Adipose tissue (tissue), 3 donors: ENCODE measurements around the gene ALPK1. TPM values are rescaled to one million over a fixed set of nuclear protein-coding genes. Genes with fewer than 3 reads are reported as not detected.

Experiments used
- H3K27ac ChIP-seq: one replicate; pipeline ENCODE4 v1.5.1; 2013; ENCODE audit warnings: low read depth, low read length
- WGBS, 3 donors: extraction: QIAGEN DNeasy Blood & Tissue Kit; methylation state at CpG; one replicate each; pipeline ENCODE4 v1.1.7; 2013; 5-methylcytosine and 5-hydroxymethylcytosine counted together
- polyA plus RNA-seq, 3 donors: library from polyadenylated mRNA; stranded (reverse); fragments of 200-250 nt; gene quantifications; one replicate each; pipeline ENCODE4 v1.2.3, GENCODE V29; 2013
- donor health status: healthy with polysubstance abuse.
- donor health status: Bipolar disorder and iron deficiency.
- donor health status: healthy.

ALPK1 gene
- polyA plus RNA-seq, result 10 to 100 TPM in 1 of 3 donors, 1 to 10 TPM in 2; 3.0 to 10.9 (median 9.3) TPM

GRCh38 chr4:112296949-112297880, at the start of gene ALPK1:
Gene ALPK1 (plus strand): TSS chr4:112297369.
- peak within 1 kb of the TSS; percentile 29 for H3K27ac ChIP-seq
- WGBS, 3 donors, result 0 to 1% (median 1%) methylated on average over 4 of the region's 4 CpGs

- WGBS, 3 donors, result 91 to 95% (median 93%) methylated on average over 3 of the region's 3 CpGs
Observed at GRCh38 chr4:112251019-112251643, 46.0 kb upstream of the ALPK1 start.

DNA sequence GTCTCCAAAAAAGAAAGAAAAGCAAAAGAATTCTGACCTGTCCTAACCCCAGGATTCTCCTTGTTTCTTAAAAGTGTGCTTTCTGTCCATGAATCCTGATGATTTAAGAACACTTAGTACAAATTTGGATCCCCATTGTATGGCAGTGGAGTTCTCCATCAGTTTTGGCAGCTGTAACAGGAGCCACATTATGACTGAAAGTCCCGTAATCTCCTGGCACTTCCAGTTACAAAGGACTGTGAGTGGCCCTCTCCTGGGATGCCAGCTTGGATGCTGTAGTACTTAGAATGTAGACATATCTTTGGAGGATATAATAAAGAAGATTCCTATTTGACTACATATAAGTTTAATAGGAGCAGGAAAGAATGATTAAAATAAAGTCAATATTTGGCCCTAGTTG, 44.9 kb upstream of the ALPK1 start:
- 83 to 100% (median 87%) methylated on average over 1 of the region's 1 CpG for WGBS, 3 donors
- no peak overlapping the region for H3K27ac ChIP-seq

More at GRCh38 chr4:112251019-112251643, 46.0 kb upstream of the ALPK1 start:
- H3K27ac ChIP-seq, result no peak overlapping the region

- 39 to 56% (median 41%) methylated on average over 2 of the region's 2 CpGs for WGBS, 3 donors
- no peak overlapping the region for H3K27ac ChIP-seq
Observed at GRCh38 chr4:112253382-112254000, 43.7 kb upstream of the ALPK1 start.

- 53 to 98% (median 94%) methylated on average over 2 of the region's 2 CpGs for WGBS, 3 donors
- H3K27ac ChIP-seq, result no peak overlapping the region
Observed at GRCh38 chr4:112257098-112257497, 40.1 kb upstream of the ALPK1 start.

GRCh38 chr4:112266823-112267222, 30.3 kb upstream of the ALPK1 start:
- H3K27ac ChIP-seq, result no peak overlapping the region
- WGBS, 3 donors, result 56 to 73% (median 60%) methylated on average over 2 of the region's 2 CpGs

GRCh38 chr4:112270051-112270450, 27.1 kb upstream of the ALPK1 start:
- no peak overlapping the region for H3K27ac ChIP-seq
- 69 to 90% (median 89%) methylated on average over 1 of the region's 1 CpG for WGBS, 3 donors

GRCh38 chr4:112270640-112271421, 26.3 kb upstream of the ALPK1 start:
- 78 to 85% (median 85%) methylated on average over 8 of the region's 8 CpGs for WGBS, 3 donors
- H3K27ac ChIP-seq, result no peak overlapping the region

DNA sequence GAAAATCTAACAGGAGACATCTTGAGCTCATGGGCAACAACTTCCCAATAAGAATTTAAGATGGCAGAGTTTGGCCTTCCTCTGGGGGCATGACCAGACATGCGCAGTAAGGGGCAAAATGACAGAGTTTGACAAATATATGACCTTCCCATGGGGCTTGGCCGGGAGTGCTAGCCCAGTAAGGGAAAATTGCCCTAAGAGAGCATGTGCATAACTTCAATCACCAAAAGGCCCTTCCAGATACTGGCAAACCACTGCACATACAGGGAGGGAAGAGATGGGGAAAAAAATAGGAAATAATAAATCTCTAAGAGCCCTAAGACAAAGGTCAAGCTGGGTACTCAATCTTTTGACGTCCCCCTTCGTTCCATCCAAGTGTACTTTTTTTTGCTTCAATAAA, 24.9 kb upstream of the ALPK1 start:
- H3K27ac ChIP-seq, result no peak overlapping the region
- 85 to 89% (median 86%) methylated on average over 4 of the region's 4 CpGs for WGBS, 3 donors

GRCh38 chr4:112274959-112275358, 22.2 kb upstream of the ALPK1 start:
- WGBS, 3 donors, result 89 to 96% (median 96%) methylated on average over 4 of the region's 4 CpGs
- H3K27ac ChIP-seq, result no peak overlapping the region

- no peak overlapping the region for H3K27ac ChIP-seq
- 94 to 97% (median 95%) methylated on average over 3 of the region's 3 CpGs for WGBS, 3 donors
Observed at GRCh38 chr4:112276113-112276512, 21.1 kb upstream of the ALPK1 start.

- 70 to 94% (median 92%) methylated on average over 3 of the region's 3 CpGs for WGBS, 3 donors
Observed at GRCh38 chr4:112277220-112277619, 19.9 kb upstream of the ALPK1 start.

DNA sequence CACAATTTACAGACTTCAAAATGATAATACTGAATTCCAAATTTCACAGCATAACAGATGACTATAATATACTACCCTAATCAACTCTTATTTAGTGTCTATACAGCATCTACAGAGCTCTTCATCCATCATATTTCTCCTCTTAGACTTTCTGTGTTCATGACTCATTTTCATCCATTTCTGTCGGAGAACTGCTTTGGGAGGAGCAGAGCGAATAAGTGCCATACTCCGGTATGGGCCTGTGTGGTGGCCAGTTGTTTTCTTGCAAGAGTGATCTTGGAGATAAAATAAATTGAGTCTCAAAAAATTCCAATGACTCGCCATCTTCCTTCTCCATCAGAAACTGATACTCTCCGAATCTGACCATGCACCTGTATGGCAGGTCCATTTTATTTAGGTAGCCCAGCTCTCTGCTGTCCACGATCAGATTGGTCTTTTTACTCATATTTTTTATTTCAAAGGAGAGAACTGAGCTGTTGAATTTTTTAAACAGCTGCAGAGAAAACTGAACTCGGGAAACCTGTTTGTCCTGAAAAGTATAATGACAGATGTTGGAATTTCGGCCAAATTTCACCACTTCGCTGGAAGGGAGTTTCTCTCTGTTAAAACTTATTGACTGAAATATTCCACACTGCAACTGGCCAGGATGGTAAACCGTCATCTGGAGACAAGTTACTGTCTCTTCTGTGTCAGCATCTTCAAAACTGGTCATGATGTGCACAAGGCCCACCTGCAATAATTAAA, 19.3 kb upstream of the ALPK1 start:
- WGBS, 3 donors, result 56 to 89% (median 88%) methylated on average over 10 of the region's 10 CpGs
- no peak overlapping the region for H3K27ac ChIP-seq

More at GRCh38 chr4:112277220-112277619, 19.9 kb upstream of the ALPK1 start:
- no peak overlapping the region for H3K27ac ChIP-seq

- no peak overlapping the region for H3K27ac ChIP-seq
- WGBS, 3 donors, result 30 to 54% (median 47%) methylated on average over 10 of the region's 10 CpGs
Observed at GRCh38 chr4:112279025-112279881, 17.9 kb upstream of the ALPK1 start.

DNA sequence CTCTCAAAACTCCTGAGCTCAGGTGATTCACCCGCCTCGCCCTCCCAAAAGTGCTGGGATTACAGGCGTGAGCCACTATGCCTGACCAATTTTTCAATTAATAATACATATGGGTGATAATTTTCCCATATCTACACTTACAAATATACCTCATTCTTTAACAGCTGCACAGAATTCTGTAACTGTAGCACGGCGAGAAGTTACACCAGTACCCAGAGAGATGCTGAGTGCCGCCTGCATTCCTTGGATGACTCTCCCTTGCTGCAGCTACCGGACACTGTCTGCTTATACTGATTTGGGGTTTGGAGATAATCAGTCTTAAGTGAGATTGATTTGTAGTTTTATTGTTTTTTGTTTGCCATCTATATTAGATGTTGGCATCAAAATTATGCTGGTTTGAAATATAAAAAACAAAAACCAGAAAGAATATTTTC, 17.3 kb upstream of the ALPK1 start:
- no peak overlapping the region for H3K27ac ChIP-seq
- 65 to 87% (median 85%) methylated on average over 7 of the region's 7 CpGs for WGBS, 3 donors

DNA sequence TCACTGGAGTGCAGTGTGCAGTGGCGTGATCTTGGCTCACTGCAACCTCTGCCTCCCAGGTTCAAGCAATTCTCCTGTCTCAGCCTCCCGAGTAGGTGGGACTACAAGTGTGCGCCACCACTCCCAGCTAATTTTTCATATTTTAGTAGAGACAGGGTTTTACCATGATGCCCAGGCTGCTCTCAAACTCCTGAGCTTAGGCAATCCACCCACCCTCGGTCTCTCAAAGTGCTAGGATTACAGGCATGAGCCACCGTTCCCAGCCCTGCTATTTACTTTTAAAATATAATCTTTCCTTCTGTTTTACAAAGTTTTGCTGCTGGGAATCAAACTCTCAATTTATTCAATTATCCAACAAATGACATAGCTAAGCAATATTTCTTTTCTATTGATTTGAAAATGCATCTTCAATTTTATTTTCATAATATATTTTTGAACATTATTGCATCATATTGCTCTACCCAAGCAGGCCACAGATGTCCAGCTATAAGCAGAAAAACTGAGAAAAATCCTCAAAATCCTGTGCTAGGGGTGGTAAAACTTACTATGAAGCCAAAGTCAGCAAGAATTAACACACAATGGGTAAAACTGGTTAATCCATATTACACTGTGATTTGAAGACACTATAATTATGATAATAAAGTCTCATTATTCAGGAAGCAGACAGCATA, 16.6 kb upstream of the ALPK1 start:
- H3K27ac ChIP-seq, result no peak overlapping the region
- WGBS, 3 donors, result 58 to 89% (median 79%) methylated on average over 5 of the region's 5 CpGs
